ENCODE measurements around the gene ELAC1.

Gene ELAC1

DNA sequence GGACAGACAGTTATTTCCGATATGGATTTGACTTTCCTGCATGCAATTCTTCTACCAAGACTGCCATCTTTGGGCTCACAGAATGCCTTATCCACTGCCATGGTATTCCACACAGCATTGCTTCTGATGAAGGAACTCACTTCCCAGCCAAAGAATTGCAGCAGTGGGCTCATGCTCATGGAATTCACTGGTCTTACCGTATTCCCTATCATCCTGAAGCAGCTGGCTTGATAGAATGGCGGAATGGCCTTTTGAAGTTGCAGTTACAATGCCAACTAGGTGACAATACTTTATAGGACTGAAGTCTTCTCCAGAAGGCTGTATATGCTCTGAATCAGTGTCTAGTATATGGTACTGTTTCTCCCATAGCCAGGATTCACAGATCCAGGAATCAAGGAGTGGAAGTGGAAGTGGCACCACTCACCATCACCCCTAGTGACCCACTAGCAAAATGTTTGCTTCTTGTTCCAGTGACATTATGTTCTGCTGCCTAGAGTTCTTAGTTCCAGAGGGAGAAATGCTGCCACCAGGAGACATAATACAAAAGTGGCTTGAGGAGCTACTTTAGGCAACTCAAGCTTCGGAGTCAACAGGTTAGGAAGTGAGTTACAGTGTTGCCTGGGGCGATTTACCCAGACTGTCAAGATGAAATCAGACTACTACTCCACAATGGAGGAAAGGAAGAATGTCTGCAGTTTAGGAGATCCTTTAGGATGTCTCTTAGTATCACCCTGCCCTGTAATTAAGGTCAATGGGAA is 38.4 kb downstream of the ELAC1 start:
- TF ChIP-seq, protein P1, sequence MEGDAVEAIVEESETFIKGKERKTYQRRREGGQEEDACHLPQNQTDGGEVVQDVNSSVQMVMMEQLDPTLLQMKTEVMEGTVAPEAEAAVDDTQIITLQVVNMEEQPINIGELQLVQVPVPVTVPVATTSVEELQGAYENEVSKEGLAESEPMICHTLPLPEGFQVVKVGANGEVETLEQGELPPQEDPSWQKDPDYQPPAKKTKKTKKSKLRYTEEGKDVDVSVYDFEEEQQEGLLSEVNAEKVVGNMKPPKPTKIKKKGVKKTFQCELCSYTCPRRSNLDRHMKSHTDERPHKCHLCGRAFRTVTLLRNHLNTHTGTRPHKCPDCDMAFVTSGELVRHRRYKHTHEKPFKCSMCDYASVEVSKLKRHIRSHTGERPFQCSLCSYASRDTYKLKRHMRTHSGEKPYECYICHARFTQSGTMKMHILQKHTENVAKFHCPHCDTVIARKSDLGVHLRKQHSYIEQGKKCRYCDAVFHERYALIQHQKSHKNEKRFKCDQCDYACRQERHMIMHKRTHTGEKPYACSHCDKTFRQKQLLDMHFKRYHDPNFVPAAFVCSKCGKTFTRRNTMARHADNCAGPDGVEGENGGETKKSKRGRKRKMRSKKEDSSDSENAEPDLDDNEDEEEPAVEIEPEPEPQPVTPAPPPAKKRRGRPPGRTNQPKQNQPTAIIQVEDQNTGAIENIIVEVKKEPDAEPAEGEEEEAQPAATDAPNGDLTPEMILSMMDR (IDR thresholded peaks at IDR 0.05; ENCODE audit: borderline replicate concordance, control extremely low read depth, extremely low read depth, insufficient read depth, missing control alignments), result no peak
- no peak for DNase-seq (ENCODE audit: low spot score)
- in situ Hi-C loops (cut with MboI; ENCODE audit: low sequenced_read_pairs, unreplicated experiment), result no loop called here

DNA sequence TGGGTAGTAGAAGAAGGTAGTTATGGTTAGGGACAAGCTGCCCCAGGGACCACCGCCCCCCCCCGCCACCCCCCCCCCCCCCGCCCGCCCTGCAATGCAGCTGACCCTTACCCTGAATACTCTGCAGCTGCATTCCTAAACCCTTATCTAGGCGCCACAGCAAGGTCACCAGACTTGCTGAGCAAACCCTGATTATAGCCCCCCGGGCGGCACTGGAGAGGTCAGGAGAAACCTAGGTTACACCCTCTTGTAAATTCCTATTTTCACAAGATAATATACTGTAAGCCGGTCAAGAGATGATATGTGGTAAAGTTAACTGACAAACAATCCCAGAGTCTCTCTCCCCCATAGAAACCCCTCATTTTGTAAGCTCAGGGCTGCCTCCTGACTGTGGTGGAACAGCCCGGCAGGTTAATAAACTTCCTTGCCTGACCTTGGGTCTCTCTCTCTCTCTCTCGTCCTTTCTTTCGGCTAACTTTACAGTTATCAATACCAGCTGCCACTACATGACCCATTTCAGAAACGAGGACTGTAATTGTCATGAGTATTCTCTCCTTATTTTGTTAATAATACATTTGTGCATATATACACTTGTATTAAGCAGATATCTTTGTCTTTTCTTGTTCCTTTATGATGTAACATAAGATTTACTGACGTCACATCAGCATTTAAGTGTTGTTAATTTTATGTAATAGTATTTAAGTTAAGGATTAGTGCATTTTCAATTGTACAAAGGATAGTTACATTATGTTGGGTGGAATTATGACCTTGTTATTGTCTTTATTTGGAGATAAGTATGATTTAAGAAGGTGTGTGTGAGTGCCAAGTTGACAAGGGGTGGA is 39.3 kb downstream of the ELAC1 start:
- TF ChIP-seq, protein P1 (IDR thresholded peaks at IDR 0.05; ENCODE audit: borderline replicate concordance, control extremely low read depth, extremely low read depth, insufficient read depth, missing control alignments), result no peak
- in situ Hi-C loops (cut with MboI; ENCODE audit: low sequenced_read_pairs, unreplicated experiment), result no loop called here
- DNase-seq (ENCODE audit: low spot score), result no peak

DNA sequence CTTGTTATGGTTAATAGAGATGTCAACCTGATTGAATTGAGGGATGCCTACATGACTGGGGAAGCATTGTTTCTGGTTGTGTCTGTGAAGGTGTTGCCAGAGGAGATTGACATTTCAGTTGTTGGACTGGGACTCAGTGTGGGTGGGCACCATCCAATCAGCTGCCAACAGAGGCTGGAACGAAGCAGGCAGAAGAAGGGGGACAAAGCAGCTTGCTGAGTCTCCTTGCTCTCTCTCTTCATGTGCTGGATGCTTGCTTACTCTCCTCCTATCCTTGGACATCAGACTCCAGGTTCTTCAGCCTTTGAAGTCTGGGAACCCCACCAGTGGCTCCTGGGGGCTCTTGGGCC is 39.9 kb downstream of the ELAC1 start:
- no peak for DNase-seq (ENCODE audit: low spot score)
- in situ Hi-C loops (cut with MboI; ENCODE audit: low sequenced_read_pairs, unreplicated experiment), result no loop called here
- TF ChIP-seq, protein P1 (IDR thresholded peaks at IDR 0.05; ENCODE audit: borderline replicate concordance, control extremely low read depth, extremely low read depth, insufficient read depth, missing control alignments), result no peak

DNA sequence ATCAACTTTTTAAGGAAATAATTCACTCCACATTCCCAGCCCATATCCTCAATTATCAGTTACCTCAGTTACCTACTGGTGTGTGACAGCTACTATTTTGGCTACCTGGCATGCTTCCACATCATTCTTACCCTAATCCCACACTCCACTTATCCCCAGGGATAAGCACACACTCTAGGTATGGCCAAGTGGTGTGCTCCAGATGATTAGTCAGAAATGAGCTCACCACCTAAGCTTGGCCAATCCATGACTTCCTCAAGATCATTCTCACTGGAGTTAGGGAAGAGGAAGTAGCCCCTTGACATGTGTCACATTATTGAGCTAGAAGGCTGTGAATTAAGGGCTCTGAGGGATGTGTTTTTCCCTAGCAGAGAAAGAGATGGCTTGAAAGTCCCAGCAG is 41.2 kb downstream of the ELAC1 start:
- TF ChIP-seq, protein P1 (IDR thresholded peaks at IDR 0.05; ENCODE audit: borderline replicate concordance, control extremely low read depth, extremely low read depth, insufficient read depth, missing control alignments), result no peak
- DNase-seq (ENCODE audit: low spot score), result no peak
- in situ Hi-C loops (cut with MboI; ENCODE audit: low sequenced_read_pairs, unreplicated experiment), result no loop called here

DNA sequence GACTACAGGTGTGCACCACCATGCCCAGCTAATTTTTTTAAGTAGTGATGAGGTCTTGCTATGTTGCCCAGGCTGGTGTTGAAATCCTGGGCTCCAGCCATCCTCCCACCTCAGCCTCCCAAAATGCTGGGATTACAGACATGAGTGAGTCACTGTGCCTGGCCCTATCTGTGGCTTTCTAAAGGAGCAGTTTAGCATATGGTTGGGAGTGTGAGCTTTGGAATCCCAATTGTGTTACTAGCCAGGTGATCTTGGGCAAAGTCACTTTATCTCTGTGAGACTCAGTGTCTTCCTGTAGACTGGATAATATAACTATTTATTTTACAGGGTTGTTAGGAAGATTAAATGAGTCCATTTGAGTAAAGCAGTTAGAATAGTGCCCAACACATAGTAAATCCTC is 42.4 kb downstream of the ELAC1 start:
- TF ChIP-seq, protein P1 (IDR thresholded peaks at IDR 0.05; ENCODE audit: borderline replicate concordance, control extremely low read depth, extremely low read depth, insufficient read depth, missing control alignments), result no peak
- in situ Hi-C loops (cut with MboI; ENCODE audit: low sequenced_read_pairs, unreplicated experiment), result no loop called here
- DNase-seq (ENCODE audit: low spot score), result no peak

DNA sequence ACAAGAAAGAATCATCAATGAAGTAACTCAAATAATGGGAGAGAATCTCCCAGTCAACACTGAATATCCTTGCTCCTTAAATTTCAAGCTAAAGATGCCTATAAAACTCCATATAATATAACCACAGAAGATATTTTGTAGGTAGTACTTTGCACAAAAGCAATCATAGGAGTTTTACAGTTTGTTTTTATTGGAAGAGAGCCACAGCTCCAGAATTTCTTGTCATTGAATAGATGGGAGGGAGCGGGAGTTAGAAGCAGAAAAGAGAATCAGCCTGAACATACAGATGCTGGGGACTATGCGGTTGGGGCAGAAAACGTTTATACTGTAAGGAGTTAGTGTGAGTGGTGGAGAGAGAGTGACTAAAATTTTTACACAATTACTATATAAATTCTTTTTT is 43.9 kb downstream of the ELAC1 start:
- DNase-seq (ENCODE audit: low spot score), result no peak
- in situ Hi-C loops (cut with MboI; ENCODE audit: low sequenced_read_pairs, unreplicated experiment), result no loop called here
- TF ChIP-seq, protein P1 (IDR thresholded peaks at IDR 0.05; ENCODE audit: borderline replicate concordance, control extremely low read depth, extremely low read depth, insufficient read depth, missing control alignments), result no peak
